Tibial nerve (tissue), 4 donors: Measurements from ENCODE around the gene SPEF2. TPM values are rescaled to one million over a fixed set of nuclear protein-coding genes. Genes with fewer than 3 reads are reported as not detected.

Experiments used
- DNase-seq, 2 donors: peaks; one replicate each; pipeline ENCODE4 v3.0.0-alpha.2; 2019; ENCODE audit warnings: low spot score in 2 of 2
- H3K27ac ChIP-seq, 4 donors: fragments of 200-600 bp; sonication (generic) in 3 of 4; one replicate each; pipeline ENCODE4 v1.5.1; 2017 to 2019; ENCODE audit warnings: mild to moderate bottlenecking in 1 of 4
- H3K27me3 ChIP-seq, 2 donors: fragments of 200-600 bp; sonication (generic) in 1 of 2; one replicate each; pipeline versions ENCODE4 v1.5.1 to v1.6.0; 2017 to 2019
- H3K36me3 ChIP-seq, 3 donors: fragments of 200-600 bp; sonication (generic); one replicate each; pipeline ENCODE4 v1.5.1; 2018 to 2019
- H3K4me1 ChIP-seq, 4 donors: fragments of 200-600 bp; sonication (generic) in 3 of 4; one replicate each; pipeline ENCODE4 v1.5.1; 2017 to 2019
- H3K4me3 ChIP-seq, 4 donors: fragments of 200-600 bp; sonication (generic) in 3 of 4; one replicate each; pipeline ENCODE4 v1.5.1; 2017 to 2019; ENCODE audit warnings: mild to moderate bottlenecking in 1 of 4, moderate library complexity in 1 of 4
- H3K9me3 ChIP-seq, 4 donors: fragments of 200-600 bp; sonication (generic) in 3 of 4; one replicate each; pipeline ENCODE4 v1.5.1; 2017 to 2019
- EP300 ChIP-seq, 2 donors: sonication (generic); formaldehyde crosslinking; IDR thresholded peaks; one replicate each; pipeline ENCODE4 v1.6.1; 2017; ENCODE audit warnings: antibody characterized with exemption in 2 of 2, mild to moderate bottlenecking in 1 of 2
- POLR2A ChIP-seq, 2 donors: fragments of 450-650 bp; IDR thresholded peaks; one replicate each; pipeline ENCODE4 v1.6.1; 2017; ENCODE audit warnings: antibody characterized with exemption in 2 of 2, mild to moderate bottlenecking in 2 of 2, moderate library complexity in 2 of 2
- WGBS, 2 donors: methylation state at CpG; one replicate each; pipeline ENCODE4 v1.1.5; 2018; 5-methylcytosine and 5-hydroxymethylcytosine counted together
- total RNA-seq, 4 donors: library from RNA; depleted of rRNA; stranded (reverse); fragments of >200 nt; gene quantifications; one replicate each; pipeline ENCODE4 v1.1.0, GENCODE V29; 2016
- TF ChIP-seq, protein P1 (sequence below), 5 experiments: fragments of 200-600 bp in 3 of 5; fragments of 450-650 bp in 2 of 5; sonication (generic) in 3 of 5; IDR thresholded peaks; one replicate each; pipeline ENCODE4 v1.5.1; 2016 to 2019; ENCODE audit warnings: antibody characterized with exemption in 5 of 5, mild to moderate bottlenecking in 3 of 5, moderate library complexity in 2 of 5

Gene SPEF2
- total RNA-seq, 4 donors from 2014 or later: 5.1 to 33.5 (median 17.5) TPM

DNA sequence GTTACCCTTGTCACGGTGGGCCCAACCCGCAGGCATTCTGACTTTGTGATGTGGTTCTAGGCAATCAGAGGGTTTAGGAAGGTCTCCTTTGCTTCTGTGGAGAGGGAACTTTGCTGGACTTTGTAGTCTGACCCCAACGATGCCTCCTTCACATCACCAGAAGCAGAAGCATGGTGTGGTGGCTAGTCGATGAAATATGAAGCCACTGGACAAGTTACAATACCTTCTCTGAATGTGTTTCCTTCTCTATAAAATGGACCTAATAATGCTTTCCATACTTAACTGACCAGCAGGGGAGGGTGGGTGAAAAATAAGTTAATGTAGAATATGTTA lies 607 bp downstream of the SPEF2 start:
- 5 to 9% methylated on average over 4 of the region's 4 CpGs for WGBS, 2 donors
- H3K9me3 ChIP-seq: no peaks in the 10 kb centered on the region
- H3K27ac ChIP-seq: peak overlapping the region in 3 of 4 donors; percentile 52 to 73 (median 64)
- TF ChIP-seq POLR2A (IDR thresholded peaks at IDR 0.05): no peak
- TF ChIP-seq, protein P1, sequence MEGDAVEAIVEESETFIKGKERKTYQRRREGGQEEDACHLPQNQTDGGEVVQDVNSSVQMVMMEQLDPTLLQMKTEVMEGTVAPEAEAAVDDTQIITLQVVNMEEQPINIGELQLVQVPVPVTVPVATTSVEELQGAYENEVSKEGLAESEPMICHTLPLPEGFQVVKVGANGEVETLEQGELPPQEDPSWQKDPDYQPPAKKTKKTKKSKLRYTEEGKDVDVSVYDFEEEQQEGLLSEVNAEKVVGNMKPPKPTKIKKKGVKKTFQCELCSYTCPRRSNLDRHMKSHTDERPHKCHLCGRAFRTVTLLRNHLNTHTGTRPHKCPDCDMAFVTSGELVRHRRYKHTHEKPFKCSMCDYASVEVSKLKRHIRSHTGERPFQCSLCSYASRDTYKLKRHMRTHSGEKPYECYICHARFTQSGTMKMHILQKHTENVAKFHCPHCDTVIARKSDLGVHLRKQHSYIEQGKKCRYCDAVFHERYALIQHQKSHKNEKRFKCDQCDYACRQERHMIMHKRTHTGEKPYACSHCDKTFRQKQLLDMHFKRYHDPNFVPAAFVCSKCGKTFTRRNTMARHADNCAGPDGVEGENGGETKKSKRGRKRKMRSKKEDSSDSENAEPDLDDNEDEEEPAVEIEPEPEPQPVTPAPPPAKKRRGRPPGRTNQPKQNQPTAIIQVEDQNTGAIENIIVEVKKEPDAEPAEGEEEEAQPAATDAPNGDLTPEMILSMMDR (IDR thresholded peaks at IDR 0.05): no peak
- no peak for TF ChIP-seq EP300 (IDR thresholded peaks at IDR 0.05)
- no peaks in the 10 kb centered on the region for H3K27me3 ChIP-seq
- peaks cover 0 to 11% (median 5%) of the 10 kb centered on the region in 4 donors for H3K4me1 ChIP-seq
- peak overlapping the region; percentile 68 to 84 (median 74) for H3K4me3 ChIP-seq
- H3K36me3 ChIP-seq: no peaks in the 10 kb centered on the region
- no peak for DNase-seq

DNA sequence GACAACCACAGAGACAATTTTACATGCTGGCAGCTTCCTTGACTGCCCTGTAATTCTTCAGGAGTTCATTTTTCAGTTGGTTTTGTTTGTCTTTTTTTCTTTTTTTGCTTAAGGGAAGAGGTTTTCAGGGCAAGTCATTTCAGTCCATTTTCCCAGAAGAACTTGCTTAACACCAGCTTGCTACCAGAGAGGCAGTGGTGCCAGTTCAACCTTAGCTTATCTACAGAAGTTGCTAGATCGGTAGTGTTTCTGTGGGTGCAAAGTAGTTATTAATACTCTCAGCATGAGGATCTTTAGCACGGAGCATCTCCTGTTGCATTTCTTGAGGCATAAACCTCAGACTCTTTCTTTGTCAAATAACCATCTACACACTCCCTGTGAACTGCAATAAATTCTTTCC lies 1.1 kb downstream of the SPEF2 start:
- Histone ChIP-seq H3K27me3 (no peaks in the 10 kb centered on the region), H3K9me3 (no peaks in the 10 kb centered on the region), H3K4me1 (peaks cover 0 to 11% (median 5%) of the 10 kb centered on the region in 4 donors), H3K27ac (no peak overlapping the region), H3K4me3 (peak overlapping the region in 2 of 4 donors; percentile 68 to 84), H3K36me3 (no peaks in the 10 kb centered on the region)
- no peak for DNase-seq
- TF ChIP-seq EP300 (IDR thresholded peaks at IDR 0.05): no peak
- TF ChIP-seq POLR2A (IDR thresholded peaks at IDR 0.05): no peak
- TF ChIP-seq, protein P1 (IDR thresholded peaks at IDR 0.05): no peak
- WGBS, 2 donors: 73 to 85% methylated on average over 2 of the region's 2 CpGs

DNA sequence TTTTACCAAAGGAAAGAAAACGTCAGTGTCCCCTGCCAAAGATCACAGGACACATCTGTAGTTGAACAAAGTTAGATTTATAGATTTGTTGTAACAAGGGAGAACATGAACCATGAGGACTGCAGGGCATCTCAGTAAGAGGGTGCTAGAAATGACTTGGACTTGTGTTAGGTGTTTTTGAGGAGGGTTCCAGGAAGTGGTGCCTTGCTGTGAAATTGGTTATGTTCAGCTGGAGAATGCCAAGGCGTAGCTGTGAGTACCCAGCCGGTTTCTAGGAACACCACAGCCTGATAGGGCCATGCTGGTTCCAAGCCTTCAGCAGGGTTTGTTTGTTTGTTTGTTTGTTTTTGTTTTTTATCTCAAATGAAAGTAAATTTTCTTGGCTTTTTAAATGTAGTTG lies 5.3 kb downstream of the SPEF2 start:
- Histone ChIP-seq H3K4me3 (no peak overlapping the region), H3K27ac (no peak overlapping the region), H3K27me3 (no peaks in the 10 kb centered on the region), H3K4me1 (peaks cover 0 to 11% (median 5%) of the 10 kb centered on the region in 4 donors), H3K9me3 (no peaks in the 10 kb centered on the region), H3K36me3 (no peaks in the 10 kb centered on the region)
- WGBS, 2 donors: 79 to 80% methylated on average over 3 of the region's 3 CpGs
- no peak for DNase-seq
- TF ChIP-seq, protein P1 (IDR thresholded peaks at IDR 0.05): no peak
- no peak for TF ChIP-seq POLR2A (IDR thresholded peaks at IDR 0.05)
- TF ChIP-seq EP300 (IDR thresholded peaks at IDR 0.05): no peak

DNA sequence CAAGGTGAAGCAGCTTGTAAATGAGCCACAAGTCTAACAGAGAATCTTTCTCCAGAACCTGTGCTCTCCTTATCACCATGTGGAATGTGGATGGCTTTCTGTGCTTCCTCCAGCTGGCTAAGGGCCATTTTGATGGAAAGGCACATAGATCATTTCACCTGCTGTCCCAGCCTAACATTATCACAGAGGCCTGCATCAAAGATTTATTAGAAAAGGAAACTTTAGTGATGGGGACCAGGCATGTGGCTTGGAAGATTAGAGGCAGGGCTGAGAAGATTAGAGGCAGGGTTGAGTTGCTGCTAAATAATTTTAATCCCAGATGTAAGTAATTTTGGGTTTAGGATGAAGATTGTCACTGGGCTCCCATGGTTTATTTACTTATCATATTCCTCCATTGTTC lies 6.3 kb downstream of the SPEF2 start:
- Histone ChIP-seq H3K4me3 (no peak overlapping the region), H3K9me3 (no peaks in the 10 kb centered on the region), H3K4me1 (peaks cover 0 to 4% (median under 1%) of the 10 kb centered on the region in 4 donors), H3K27me3 (no peaks in the 10 kb centered on the region), H3K27ac (no peak overlapping the region), H3K36me3 (peaks cover 0 to 8% (median 0%) of the 10 kb centered on the region in 3 donors)
- no peak for DNase-seq
- no peak for TF ChIP-seq POLR2A (IDR thresholded peaks at IDR 0.05)
- TF ChIP-seq, protein P1 (IDR thresholded peaks at IDR 0.05): no peak
- TF ChIP-seq EP300 (IDR thresholded peaks at IDR 0.05): no peak

DNA sequence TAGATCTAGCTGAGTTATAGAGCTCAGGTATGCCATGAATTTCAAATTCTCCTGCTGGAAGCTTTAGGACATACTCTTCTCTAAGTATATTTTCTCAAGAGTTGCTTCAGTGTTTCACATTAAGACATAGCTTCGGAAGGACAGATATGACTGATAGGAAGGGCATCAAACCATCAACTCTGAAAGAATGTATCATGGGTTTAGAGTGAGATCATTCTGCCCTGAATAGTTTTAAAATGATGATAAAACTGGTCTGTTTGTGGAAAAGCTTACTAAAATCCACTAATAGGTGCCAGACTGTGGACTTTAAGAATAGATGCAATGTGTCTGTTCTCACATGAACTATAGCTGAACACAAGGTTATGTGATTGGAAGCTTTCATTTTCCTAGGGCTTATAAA lies 8.4 kb downstream of the SPEF2 start:
- H3K27me3 ChIP-seq: no peaks in the 10 kb centered on the region
- WGBS, 2 donors: 86 to 97% methylated on average over 1 of the region's 1 CpG
- DNase-seq: no peak
- no peak for TF ChIP-seq EP300 (IDR thresholded peaks at IDR 0.05)
- no peak for TF ChIP-seq POLR2A (IDR thresholded peaks at IDR 0.05)
- TF ChIP-seq, protein P1 (IDR thresholded peaks at IDR 0.05): no peak
- no peak overlapping the region for H3K27ac ChIP-seq
- peaks cover 0 to 29% (median 0%) of the 10 kb centered on the region in 3 donors for H3K36me3 ChIP-seq
- no peaks in the 10 kb centered on the region for H3K9me3 ChIP-seq
- H3K4me3 ChIP-seq: no peak overlapping the region
- no peaks in the 10 kb centered on the region for H3K4me1 ChIP-seq
